K562 (cell line): Measurements from ENCODE around the gene SLC30A1. TPM values are rescaled to one million over a fixed set of nuclear protein-coding genes. Genes with fewer than 3 reads are reported as not detected.

Experiments
- ATAC-seq: fragments of 200-7000 bp; cut with Tn5 transposase; 3 replicates; pipeline ENCODE4 v1.9.1; 2020; ENCODE audit warnings: moderate library complexity
- BruUV-seq: library from RNA; stranded (reverse); fragments of 400-500 nt; replicated peaks from 2 replicates; lab custom pipeline; 2021; lab: Mats Ljungman, UMichigan
- CTCF ChIA-PET: fragments of 300-600 bp; formaldehyde crosslinking; extraction: SDS; loops from one replicate; lab custom pipeline; 2021; ENCODE audit warnings: low intra/inter-chr PET ratio; lab: Yijun Ruan, JAX
- POLR2A ChIA-PET: fragments of 300-600, 350-650 bp; sonication (Branson Sonifier 250); formaldehyde crosslinking; extraction: SDS; loops from one replicate; lab custom pipeline; 2021; ENCODE audit warnings: antibody characterized with exemption, inconsistent platforms; lab: Yijun Ruan, JAX
- DNase-seq, 4 experiments: peaks; one replicate each; pipeline versions ENCODE4 v3.0.0 to v3.0.0-alpha.2; 2011 to 2018; ENCODE audit warnings: low spot score in 3 of 4, mixed read lengths in 3 of 4; ENCODE audit errors: extremely low read depth in 1 of 4
- FAIRE-seq: peaks from 2 replicates; lab custom pipeline; 2011; peaks lifted over from hg19 to GRCh38; lab: Jason Lieb, UNC
- H2AFZ ChIP-seq: 2 replicates; pipeline ENCODE4 v1.6.0; 2011; ENCODE audit warnings: low read depth, low read length, control low read depth, inconsistent platforms
- H3K27ac ChIP-seq: fragments of 200-600 bp; 3 replicates; pipeline ENCODE4 v1.8.0; 2011; ENCODE audit warnings: low read depth, mild to moderate bottlenecking, control low read depth, inconsistent platforms, low read length, moderate library complexity, mixed read lengths; ENCODE audit errors: extremely low read depth
- H3K27me3 ChIP-seq, 2 experiments: fragments of 300-600 bp in 1 of 2; 2 replicates in 1 of 2; 3 replicates in 1 of 2; pipeline versions ENCODE4 v1.6.0 to v1.8.0; 2011; ENCODE audit warnings: inconsistent platforms in 2 of 2, low read length in 2 of 2, mild to moderate bottlenecking in 1 of 2, mixed read lengths in 1 of 2, moderate library complexity in 1 of 2; ENCODE audit not compliant: control insufficient read depth in 2 of 2, insufficient read depth in 2 of 2
- H3K36me3 ChIP-seq: fragments of 300-600 bp; 3 replicates; pipeline ENCODE4 v1.8.0; 2011; ENCODE audit warnings: mild to moderate bottlenecking, low read length, inconsistent platforms; ENCODE audit not compliant: control insufficient read depth, insufficient read depth
- H3K4me1 ChIP-seq, 2 experiments: fragments of 200-600 bp in 1 of 2; replicated peaks in 1 of 2; 2 replicates in 1 of 2; 3 replicates in 1 of 2; pipeline versions ENCODE4 v1.5.1 to v1.8.0; 2011; ENCODE audit warnings: inconsistent platforms in 2 of 2, low read length in 2 of 2, mild to moderate bottlenecking in 1 of 2, mixed read lengths in 1 of 2, moderate library complexity in 1 of 2; ENCODE audit not compliant: control insufficient read depth in 2 of 2, insufficient read depth in 2 of 2
- H3K4me2 ChIP-seq: 2 replicates; pipeline ENCODE4 v1.6.1; 2011; ENCODE audit warnings: low read length, control low read depth, inconsistent platforms, mixed read lengths; ENCODE audit not compliant: insufficient read depth
- H3K4me3 ChIP-seq: fragments of 200-600 bp; sonication (generic), shearing (Covaris generic); 2 replicates; pipeline ENCODE4 v1.5.1; 2016; ENCODE audit warnings: control low read depth, inconsistent platforms
- H3K79me2 ChIP-seq: fragments of 200-600 bp; 3 replicates; pipeline ENCODE4 v1.8.0; 2011; ENCODE audit warnings: low read length, inconsistent platforms; ENCODE audit not compliant: control insufficient read depth, insufficient read depth
- H3K9ac ChIP-seq, 2 experiments: 2 replicates each; pipeline versions ENCODE4 v1.6.0 to v1.6.1; 2011; ENCODE audit warnings: low read depth in 2 of 2, low read length in 2 of 2, control low read depth in 1 of 2, inconsistent platforms in 1 of 2, mild to moderate bottlenecking in 1 of 2, mixed read lengths in 1 of 2; ENCODE audit not compliant: insufficient read depth in 1 of 2
- H3K9me1 ChIP-seq: one replicate; pipeline ENCODE4 v1.6.0; 2011; ENCODE audit warnings: inconsistent platforms, mild to moderate bottlenecking, low read length, moderate library complexity; ENCODE audit not compliant: control insufficient read depth, insufficient read depth
- H3K9me3 ChIP-seq: replicated peaks from 2 replicates; pipeline ENCODE4 v1.5.1; 2011; ENCODE audit warnings: low read depth, low read length, inconsistent platforms; ENCODE audit not compliant: control insufficient read depth, insufficient read depth
- H4K20me1 ChIP-seq: replicated peaks from 2 replicates; pipeline ENCODE4 v1.6.1; 2011; ENCODE audit warnings: low read length, inconsistent platforms, mixed read lengths; ENCODE audit not compliant: control insufficient read depth, insufficient read depth
- ASH1L ChIP-seq: fragments of 450-650 bp; IDR thresholded peaks from 2 replicates; pipeline ENCODE4 v1.6.1; 2018; ENCODE audit warnings: borderline replicate concordance, mild to moderate bottlenecking, low read depth; ENCODE audit not compliant: partially characterized antibody
- CHD1 ChIP-seq: fragments of 200-600 bp; sonication (generic); IDR thresholded peaks from one replicate; pipeline ENCODE4 v1.6.1; 2012; ENCODE audit warnings: mild to moderate bottlenecking, moderate library complexity, low read length, inconsistent platforms
- DDX20 ChIP-seq: fragments of 450-650 bp; IDR thresholded peaks from 2 replicates; pipeline ENCODE4 v1.6.1; 2016; ENCODE audit warnings: missing genetic modification characterization, low read depth, mild to moderate bottlenecking, missing compliant biosample characterization, moderate library complexity
- FOXA1 ChIP-seq: fragments of 450-650 bp; IDR thresholded peaks from 2 replicates; pipeline ENCODE4 v1.6.1; 2016; ENCODE audit warnings: mild to moderate bottlenecking, borderline replicate concordance
- GABPA ChIP-seq: fragments of 200-800 bp; sonication (Bioruptor generic); conservative IDR thresholded peaks from 2 replicates; pipeline ENCODE4 v1.6.1; 2016; ENCODE audit warnings: low read depth, missing genetic modification characterization, missing compliant biosample characterization
- GATAD2B ChIP-seq: fragments of 450-650 bp; IDR thresholded peaks from 2 replicates; pipeline ENCODE4 v1.6.1; 2017; ENCODE audit warnings: mild to moderate bottlenecking, borderline replicate concordance
- HDAC2 ChIP-seq: fragments of 450-650 bp; IDR thresholded peaks from 2 replicates; pipeline ENCODE4 v1.6.1; 2016; ENCODE audit warnings: mild to moderate bottlenecking
- KLF10 ChIP-seq: fragments of 250-450 bp; sonication (Bioruptor Pico); IDR thresholded peaks from 2 replicates; pipeline ENCODE4 v1.6.1; 2021; ENCODE audit warnings: matching md5 sums
- MAFG ChIP-seq: fragments of 450-650 bp; conservative IDR thresholded peaks from 2 replicates; pipeline ENCODE4 v1.6.1; 2016; ENCODE audit warnings: missing genetic modification characterization, missing compliant biosample characterization
- PBX2 ChIP-seq, 2 experiments: IDR thresholded peaks in 1 of 2; conservative IDR thresholded peaks in 1 of 2; 2 replicates each; pipeline ENCODE4 v1.6.1; 2016; ENCODE audit warnings: low read depth in 2 of 2, mild to moderate bottlenecking in 1 of 2, missing compliant biosample characterization in 1 of 2, missing genetic modification characterization in 1 of 2, moderate library complexity in 1 of 2
- PURB ChIP-seq: sonication (generic); formaldehyde crosslinking; IDR thresholded peaks from 2 replicates; pipeline ENCODE4 v1.9.0; 2021; ENCODE audit warnings: low read depth, mild to moderate bottlenecking, missing genetic modification reagents
- SMAD3 ChIP-seq: fragments of 450-650 bp; formaldehyde crosslinking; conservative IDR thresholded peaks from 2 replicates; pipeline ENCODE4 v1.4.0; 2020; ENCODE audit warnings: mild to moderate bottlenecking
- ZNF184 ChIP-seq: sonication (generic); formaldehyde crosslinking; IDR thresholded peaks from 2 replicates; pipeline ENCODE4 v1.5.0; 2020; ENCODE audit warnings: missing genetic modification reagents
- ZNF384 ChIP-seq: IDR thresholded peaks from 2 replicates; pipeline ENCODE4 v1.6.1; 2012; ENCODE audit warnings: low read depth, low read length, improper control_type of control experiment
- WGBS: fragments of 100-300 bp; shearing (Covaris generic); methylation state at CpG from one replicate; pipeline ENCODE4 v1.1.6; 2016; ENCODE audit warnings: low coverage, mixed read lengths; ENCODE audit not compliant: insufficient coverage; ENCODE audit errors: missing lambda C conversion rate; 5-methylcytosine and 5-hydroxymethylcytosine counted together
- in situ Hi-C: fragments of 300-500 bp; cut with MboI; formaldehyde crosslinking; loops from 4 replicates; pipeline ENCODE4 v1.15.0; 2018; ENCODE audit warnings: inconsistent platforms, mixed read lengths
- intact Hi-C: fragments of 100-400 bp; cut with micrococcal nuclease; formaldehyde crosslinking; loops from 2 replicates; pipeline ENCODE4 v1.14.2; 2022
- polyA plus RNA-seq, 8 experiments: library from polyadenylated mRNA; depleted of rRNA in 4 of 8; stranded (reverse) in 5 of 8; unstranded in 3 of 8; fragments of >200 nt; fragmentation: Nextera tagmentation in 2 of 8; fragmentation: Illumina TruSeq in 1 of 8; extraction: Ambion mirVana in 2 of 8; extraction: Trizol in 1 of 8; gene quantifications; 2 replicates each; pipeline versions ENCODE4 v1.2.1 to v1.2.3, GENCODE V29; 2011 to 2014; ENCODE audit warnings: inconsistent platforms in 1 of 8, missing spikeins in 1 of 8
- total RNA-seq, 7 experiments: library from RNA; depleted of rRNA in 6 of 7; stranded (reverse); fragments of >200 nt in 6 of 7; fragmentation: Illumina TruSeq in 2 of 7; extraction: Trizol in 2 of 7; gene quantifications; 2 replicates each; pipeline versions ENCODE4 v1.2.1 to v1.2.3, GENCODE V29; 2011 to 2021; ENCODE audit warnings: low replicate concordance in 1 of 7

Gene SLC30A1
- total and polyA plus RNA-seq, 9 of the 15 experiments (the other 6 are each of a cell fraction or from before 2014, with no cell fraction given) = 4.1 to 14.4 (median 6.6) TPM

- no peak overlapping the region for H3K4me2 ChIP-seq
- no peaks in the 10 kb centered on the region for H3K36me3 ChIP-seq
- ChIA-PET POLR2A (no interaction called here), CTCF (no interaction called here)
- peaks cover 10 to 15% of the 10 kb centered on the region in 2 experiments; a peak in 3 of 5 replicates for H3K4me1 ChIP-seq
- no peak for ATAC-seq
- no peak overlapping the region for H2AFZ ChIP-seq
- no peaks in the 10 kb centered on the region for H3K27me3 ChIP-seq
- in situ Hi-C loops (no loop called here), intact Hi-C loops (no loop called here)
- TF ChIP-seq ASH1L (no peak), ZNF384 (peak; percentile 70), ZNF184 (CRISPR knock-in tag) (no peak), MAFG (peak; percentile 55), FOXA1 (no peak)
- DNase-seq = no peak
- H3K9me3 ChIP-seq = no peaks in the 10 kb centered on the region
- peak overlapping the region in 1 of 2 experiments; percentile 66; a peak in 1 of 4 replicates for H3K9ac ChIP-seq
- no peaks in the 10 kb centered on the region for H4K20me1 ChIP-seq
- H3K9me1 ChIP-seq = peaks cover 1% of the 10 kb centered on the region
- 16% methylated on average over 1 of the region's 1 CpG for WGBS
- H3K27ac ChIP-seq = no peak overlapping the region
- H3K4me3 ChIP-seq = no peak overlapping the region
- no peak for FAIRE-seq
- no TSS peak for BruUV-seq
- H3K79me2 ChIP-seq = no peaks in the 10 kb centered on the region
Observed at GRCh38 chr1:211526101-211526500, 52.9 kb downstream of the SLC30A1 start.

GRCh38 chr1:211525101-211525676, 53.8 kb downstream of the SLC30A1 start:
- intact Hi-C loops (no loop called here), in situ Hi-C loops (no loop called here)
- H3K9ac ChIP-seq = no peak overlapping the region
- H3K79me2 ChIP-seq = no peaks in the 10 kb centered on the region
- H3K9me1 ChIP-seq = no peaks in the 10 kb centered on the region
- H3K27me3 ChIP-seq = no peaks in the 10 kb centered on the region
- H2AFZ ChIP-seq = peak overlapping the region; percentile 25
- ATAC-seq (no peak), DNase-seq (no peak), FAIRE-seq (no peak)
- CTCF ChIA-PET = no interaction called here
- H3K4me2 ChIP-seq = no peak overlapping the region
- H3K27ac ChIP-seq = no peak overlapping the region
- no TSS peak for BruUV-seq
- H4K20me1 ChIP-seq = no peaks in the 10 kb centered on the region
- no peaks in the 10 kb centered on the region for H3K36me3 ChIP-seq
- POLR2A ChIA-PET = interaction anchor here (0.6 to 1.5 kb wide), 3 partner anchors 10 to 798 kb away, joined by 3 to 5 read pairs (median 4); no protein-coding TSS in a partner anchor
- H3K4me1 ChIP-seq = peaks cover 10 to 15% of the 10 kb centered on the region in 2 experiments; a peak in 3 of 5 replicates
- WGBS = 65% methylated on average over 9 of the region's 9 CpGs
- H3K9me3 ChIP-seq = no peaks in the 10 kb centered on the region
- H3K4me3 ChIP-seq = no peak overlapping the region
- TF ChIP-seq PURB (CRISPR knock-in tag) (no peak), SMAD3 (peak; percentile 49; the same call in 1 of the 2 replicates), GABPA (tag) (no peak), HDAC2 (no peak), PBX2 (CRISPR knock-in tag; IDR thresholded peaks at IDR 0.05; ENCODE audit: low read depth) (no peak), PBX2 (tag; conservative IDR thresholded peaks at IDR 0.05; ENCODE audit: low read depth) (0 out of 2 replicates have a peak, but pooled peaks have one; percentile 40), CHD1 (no peak), GATAD2B (no peak), DDX20 (peak; percentile 83; the same call in 1 of the 2 replicates), KLF10 (CRISPR knock-in tag) (no peak)
